Mononuclear cell (primary cell): Measurements from ENCODE around the gene MOB3A. TPM values are rescaled to one million over a fixed set of nuclear protein-coding genes. Genes with fewer than 3 reads are reported as not detected.
"Not testable (repeated sequence)": the region's sequence is repeated elsewhere in the genome, so short reads cannot be mapped to it uniquely, and the experiment has no call there.

Experiments used
- H3K27me3 ChIP-seq: 2 replicates; pipeline ENCODE4 v1.6.0; 2011; ENCODE audit warnings: low read length, control low read depth; ENCODE audit not compliant: insufficient read depth
- H3K4me1 ChIP-seq: 2 replicates; pipeline ENCODE4 v1.5.1; 2011; ENCODE audit warnings: mild to moderate bottlenecking, low read length, control low read depth; ENCODE audit not compliant: insufficient read depth
- H3K4me3 ChIP-seq: 2 replicates; pipeline ENCODE4 v1.5.1; 2011; ENCODE audit warnings: mild to moderate bottlenecking, low read length, moderate library complexity
- H3K9me3 ChIP-seq: 2 replicates; pipeline ENCODE4 v1.5.1; 2011; ENCODE audit warnings: low read depth, mild to moderate bottlenecking, control low read depth, low read length
- total RNA-seq: library from RNA; depleted of rRNA; stranded (reverse); fragments of >200 nt; gene quantifications from one replicate; pipeline ENCODE4 v1.2.3, GENCODE V29; 2012

Gene MOB3A
- total RNA-seq, 1 donor = 87.3 TPM

GRCh38 chr19:2129892-2130770, 34.0 kb upstream of the MOB3A start:
- Histone ChIP-seq H3K4me1 (no peaks in the 10 kb centered on the region), H3K9me3 (no peaks in the 10 kb centered on the region), H3K27me3 (no peaks in the 10 kb centered on the region), H3K4me3 (no peak overlapping the region)

DNA sequence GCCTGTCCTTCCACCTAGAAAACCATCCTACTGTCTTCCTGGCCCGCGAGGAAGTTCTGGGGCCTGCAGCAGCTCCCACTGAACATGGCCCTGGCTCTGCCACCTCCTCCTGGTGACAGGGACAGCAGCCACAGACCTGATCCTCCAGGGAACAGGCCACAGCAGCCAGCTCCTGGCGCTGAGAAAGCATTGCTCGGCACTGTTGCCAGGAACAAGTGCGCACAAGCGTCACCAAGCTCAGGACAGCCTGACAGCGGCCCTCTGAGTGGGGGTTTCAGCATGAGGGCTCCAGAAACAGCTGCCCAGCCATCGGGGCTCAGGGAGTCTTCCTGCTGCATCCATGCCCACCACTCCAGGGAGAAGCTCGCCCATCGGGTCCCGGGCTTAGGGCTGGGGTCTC, 33.4 kb upstream of the MOB3A start:
- Histone ChIP-seq H3K9me3 (no peaks in the 10 kb centered on the region), H3K4me3 (no peak overlapping the region), H3K4me1 (no peaks in the 10 kb centered on the region)

GRCh38 chr19:2129022-2129421, 32.9 kb upstream of the MOB3A start:
- no peaks in the 10 kb centered on the region for H3K4me1 ChIP-seq
- no peak overlapping the region for H3K4me3 ChIP-seq
- no peaks in the 10 kb centered on the region for H3K9me3 ChIP-seq
- no peaks in the 10 kb centered on the region for H3K27me3 ChIP-seq

More for the DNA sequence above, 33.4 kb upstream of the MOB3A start:
- no peaks in the 10 kb centered on the region for H3K27me3 ChIP-seq

DNA sequence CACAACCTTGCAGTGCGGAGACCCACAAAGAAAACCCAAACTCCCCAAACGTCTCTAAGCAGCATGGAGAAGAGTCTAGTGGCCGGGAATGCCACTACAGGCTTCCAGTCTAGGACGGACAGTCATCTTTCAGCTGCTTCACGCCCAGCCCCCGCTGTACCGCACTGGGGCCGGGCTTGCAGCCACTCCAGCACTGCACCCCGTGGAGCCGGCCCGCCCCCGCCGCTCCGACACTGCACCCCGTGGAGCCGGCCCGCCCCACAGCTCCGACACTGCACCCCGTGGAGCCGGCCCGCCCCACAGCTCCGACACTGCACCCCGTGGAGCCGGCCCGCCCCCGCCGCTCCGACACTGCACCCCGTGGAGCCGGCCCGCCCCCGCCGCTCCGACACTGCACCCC, 32.1 kb upstream of the MOB3A start:
- H3K4me3 ChIP-seq, H3K27me3 ChIP-seq, H3K4me1 ChIP-seq, H3K9me3 ChIP-seq: not testable (repeated sequence)

DNA sequence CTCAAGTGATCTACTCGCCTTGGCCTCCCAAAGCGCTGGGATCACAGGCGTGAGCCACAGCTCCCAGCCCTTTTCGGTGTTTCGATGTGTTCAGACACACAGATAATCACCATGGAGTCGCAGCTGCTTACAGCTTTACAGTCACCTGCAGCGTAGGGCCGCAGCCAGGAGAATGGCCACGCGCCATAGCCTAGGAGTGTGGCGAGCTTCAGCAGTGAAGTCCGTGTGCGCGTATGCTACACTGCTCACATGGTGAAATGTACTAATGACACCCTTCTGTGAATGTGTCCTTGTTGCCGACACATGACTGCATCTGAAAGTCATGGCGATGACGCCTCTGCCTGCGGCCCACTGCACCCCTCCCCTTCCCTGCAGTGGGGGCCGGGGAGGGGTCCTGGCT, 31.6 kb upstream of the MOB3A start:
- Histone ChIP-seq H3K27me3 (no peaks in the 10 kb centered on the region), H3K9me3 (no peaks in the 10 kb centered on the region), H3K4me1 (no peaks in the 10 kb centered on the region), H3K4me3 (no peak overlapping the region)

GRCh38 chr19:2126879-2127518, 30.9 kb upstream of the MOB3A start:
- Histone ChIP-seq H3K9me3 (no peaks in the 10 kb centered on the region), H3K4me3 (no peak overlapping the region), H3K27me3 (no peaks in the 10 kb centered on the region), H3K4me1 (no peaks in the 10 kb centered on the region)

DNA sequence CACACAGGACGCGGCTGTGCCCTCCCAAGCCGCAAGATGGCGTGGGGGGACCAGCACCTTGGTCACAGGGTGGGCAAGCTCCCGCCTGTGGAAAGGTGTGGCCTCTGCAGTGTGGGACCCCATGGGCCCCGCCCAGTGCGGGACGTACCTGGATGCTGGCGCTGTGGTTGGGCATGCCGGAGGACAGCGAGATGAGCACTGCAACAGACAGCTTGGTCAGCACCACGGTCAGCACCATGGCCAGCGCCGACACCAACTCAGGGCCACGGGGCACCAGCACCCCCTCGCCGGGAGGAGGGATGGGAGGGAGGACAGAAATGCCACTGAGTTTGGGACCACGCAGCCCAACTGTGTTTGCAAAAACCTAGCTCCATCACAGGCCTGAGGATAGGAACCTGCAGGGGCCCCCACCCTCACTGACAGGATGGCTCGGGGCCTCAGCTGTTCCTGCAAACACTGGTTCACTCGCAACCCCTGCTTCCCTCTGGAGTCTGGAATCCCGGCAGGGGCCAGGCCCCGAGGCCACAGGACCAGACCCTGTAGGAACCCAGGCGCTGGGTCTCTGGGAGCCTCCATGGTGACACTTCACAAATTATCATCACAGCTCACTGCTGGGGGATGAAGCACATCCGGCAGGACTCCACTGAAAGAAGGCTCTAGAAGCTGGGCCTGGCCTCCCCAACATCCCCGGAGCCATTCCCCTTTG, 27.7 kb upstream of the MOB3A start:
- no peaks in the 10 kb centered on the region for H3K4me1 ChIP-seq
- H3K4me3 ChIP-seq = no peak overlapping the region
- no peaks in the 10 kb centered on the region for H3K27me3 ChIP-seq
- H3K9me3 ChIP-seq = no peaks in the 10 kb centered on the region

- Histone ChIP-seq H3K4me1 (no peaks in the 10 kb centered on the region), H3K4me3 (no peak overlapping the region), H3K9me3 (no peaks in the 10 kb centered on the region), H3K27me3 (no peaks in the 10 kb centered on the region)
Measured at GRCh38 chr19:2122982-2123381, 26.9 kb upstream of the MOB3A start.

DNA sequence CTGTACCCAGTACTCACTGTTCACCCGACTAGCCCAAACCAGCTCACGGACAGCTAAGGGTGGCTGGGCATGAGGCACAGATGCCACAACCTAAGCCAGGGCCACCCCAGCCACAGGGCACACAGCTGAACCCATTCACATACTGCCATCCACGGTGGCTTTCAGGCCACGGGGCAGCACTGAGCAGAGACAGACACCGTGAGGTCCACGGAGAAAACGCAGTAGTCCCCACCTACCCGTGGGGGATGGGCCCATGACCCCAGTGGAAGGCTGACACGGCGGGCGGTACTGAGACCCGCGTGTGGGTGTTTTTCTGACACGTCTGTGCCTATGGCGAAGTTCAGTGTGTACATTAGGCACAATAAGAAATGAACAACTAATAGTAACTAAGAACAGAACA, 26.1 kb upstream of the MOB3A start:
- H3K9me3 ChIP-seq = no peaks in the 10 kb centered on the region
- H3K4me1 ChIP-seq = no peaks in the 10 kb centered on the region
- H3K4me3 ChIP-seq = no peak overlapping the region
- H3K27me3 ChIP-seq = no peaks in the 10 kb centered on the region

GRCh38 chr19:2121416-2122051, 25.4 kb upstream of the MOB3A start:
- Histone ChIP-seq H3K9me3 (no peaks in the 10 kb centered on the region), H3K4me1 (no peaks in the 10 kb centered on the region), H3K27me3 (no peaks in the 10 kb centered on the region), H3K4me3 (no peak overlapping the region)

DNA sequence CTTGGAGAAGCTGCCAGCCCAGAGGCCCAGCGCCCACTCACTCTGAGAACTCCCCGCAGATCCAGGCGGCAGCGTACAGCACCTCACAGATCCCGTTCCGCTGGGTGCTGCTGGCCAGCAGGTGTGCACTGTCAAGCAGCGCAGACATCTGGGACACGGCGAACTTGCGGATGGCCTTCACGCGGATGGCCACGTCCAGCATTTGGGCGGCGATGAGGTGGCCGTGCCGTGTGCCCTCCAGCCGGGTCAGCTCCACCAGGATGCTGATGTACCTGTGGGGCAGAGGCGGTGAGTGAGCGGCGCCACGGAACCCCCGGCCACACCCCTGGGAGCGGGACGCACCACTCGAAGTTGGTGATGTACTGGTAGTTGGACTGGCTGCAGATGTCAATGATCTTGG, 24.7 kb upstream of the MOB3A start:
- H3K9me3 ChIP-seq = no peaks in the 10 kb centered on the region

DNA sequence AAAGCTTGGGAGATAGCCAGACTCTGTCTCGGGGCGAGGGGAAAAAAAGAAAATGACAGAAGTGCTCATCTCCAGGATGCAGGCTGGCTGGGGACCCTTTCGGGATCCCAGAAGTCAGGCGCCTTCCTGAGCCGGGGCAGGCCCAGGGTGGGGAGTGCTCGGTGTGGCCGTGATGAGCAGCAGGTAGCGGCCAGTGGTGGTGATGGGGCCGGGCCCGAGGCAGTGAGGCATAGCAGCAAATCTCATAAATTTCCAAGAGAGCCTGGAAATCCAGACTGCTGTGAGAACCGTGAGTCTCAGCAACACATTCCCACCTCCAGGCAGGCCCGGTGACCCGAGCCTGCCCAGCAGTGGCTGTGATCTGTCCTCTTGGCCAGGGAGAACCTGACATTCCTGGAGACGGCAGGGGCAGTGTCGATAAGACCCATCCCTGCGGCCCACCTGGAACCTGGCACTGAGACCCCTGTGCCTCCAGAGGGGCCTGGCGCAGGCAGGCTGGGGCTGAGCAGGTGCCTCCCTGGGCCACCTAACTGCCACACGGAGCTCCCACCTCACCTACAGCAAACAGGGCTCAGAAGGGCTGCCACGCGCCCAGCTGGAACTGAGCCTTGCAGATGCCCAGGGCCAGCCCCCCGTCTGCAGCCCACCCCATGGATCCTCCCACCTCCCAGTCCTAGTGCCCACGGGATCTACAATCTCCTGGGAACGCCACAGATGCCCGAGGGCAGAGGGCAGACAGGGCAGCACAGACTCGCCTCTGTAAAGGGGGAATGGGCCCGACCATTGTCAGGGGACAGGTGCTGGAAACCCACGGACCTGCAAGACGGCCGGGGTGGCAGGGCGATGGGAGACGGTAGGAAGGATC, 24.0 kb upstream of the MOB3A start:
- Histone ChIP-seq H3K4me1 (no peaks in the 10 kb centered on the region), H3K4me3 (no peak overlapping the region), H3K9me3 (no peaks in the 10 kb centered on the region), H3K27me3 (no peaks in the 10 kb centered on the region)

More for the DNA sequence above, 24.7 kb upstream of the MOB3A start:
- H3K4me3 ChIP-seq = no peak overlapping the region
- H3K4me1 ChIP-seq = no peaks in the 10 kb centered on the region
- H3K27me3 ChIP-seq = no peaks in the 10 kb centered on the region

DNA sequence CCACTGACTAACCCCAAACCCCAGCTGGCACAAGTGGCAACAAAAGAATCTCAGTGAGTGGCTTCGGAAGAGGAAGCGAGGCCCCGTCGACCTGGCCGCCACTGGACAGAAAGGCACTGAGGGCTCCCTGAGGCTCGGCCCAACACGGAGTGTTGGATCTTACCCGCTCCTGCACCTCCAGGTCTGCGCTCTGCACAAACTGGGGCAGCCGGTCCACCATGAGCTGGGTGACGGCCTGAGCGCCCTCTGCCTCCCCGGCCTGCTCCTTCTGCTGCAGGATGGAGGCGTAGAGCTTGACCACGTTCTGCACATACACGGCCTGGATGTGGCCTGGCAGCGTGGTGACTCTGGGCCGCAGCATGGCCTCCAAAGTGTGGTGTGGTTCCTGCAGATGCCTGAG, 22.3 kb upstream of the MOB3A start:
- Histone ChIP-seq H3K9me3 (no peaks in the 10 kb centered on the region), H3K4me1 (no peaks in the 10 kb centered on the region), H3K4me3 (no peak overlapping the region), H3K27me3 (no peaks in the 10 kb centered on the region)

DNA sequence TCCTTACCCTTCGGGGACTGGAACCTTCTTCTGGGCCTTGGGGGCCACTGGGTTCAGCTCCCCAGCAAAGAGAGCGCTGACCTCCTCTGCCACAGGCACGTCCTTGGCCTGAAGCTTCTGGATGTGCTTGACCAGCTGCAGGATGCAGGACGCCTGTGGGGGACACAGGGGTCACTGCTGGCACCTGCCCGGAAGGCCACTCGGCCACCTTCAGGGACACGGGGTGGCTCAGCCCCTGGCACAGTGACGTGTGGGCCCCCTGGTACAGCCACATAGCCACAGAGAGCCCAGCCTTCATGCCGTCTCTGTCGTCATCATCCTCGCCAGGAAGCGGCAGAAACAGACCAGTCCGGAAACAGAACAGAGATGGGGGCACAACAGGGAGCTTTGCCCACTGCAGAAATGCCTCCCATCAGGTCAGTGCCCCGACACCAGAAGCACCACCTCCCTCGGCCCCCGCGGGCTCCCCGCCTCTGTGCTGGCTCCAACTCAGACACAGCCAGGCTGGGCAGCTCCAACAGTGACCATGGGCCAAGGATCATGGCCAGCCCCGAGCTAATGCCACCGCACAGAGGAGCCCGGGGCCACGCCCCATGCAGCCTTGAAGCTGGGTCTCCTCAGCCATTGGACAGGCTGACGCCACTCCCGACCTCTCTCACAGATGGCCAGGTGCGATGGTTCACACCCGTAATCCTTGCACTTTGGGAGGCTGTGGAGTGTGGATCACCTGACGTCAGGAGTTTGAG, 21.3 kb upstream of the MOB3A start:
- Histone ChIP-seq H3K4me1 (no peaks in the 10 kb centered on the region), H3K9me3 (no peaks in the 10 kb centered on the region), H3K27me3 (no peaks in the 10 kb centered on the region), H3K4me3 (no peak overlapping the region)
